ENCODE results near the gene PTPN7. TPM values are rescaled to one million over a fixed set of nuclear protein-coding genes. Genes with fewer than 3 reads are reported as not detected.

PTPN7 gene
- total RNA-seq, 4 donors from 2014 or later: 2.9 to 14.4 (median 4.6) TPM

- TF ChIP-seq CTCF (IDR thresholded peaks at IDR 0.05): no peak
- no peak for DNase-seq (ENCODE audit: low spot score)
- no peak for ATAC-seq (ENCODE audit: low FRiP score)
Observed at GRCh38 chr1:202202500-202203168, 42.2 kb upstream of the PTPN7 start.

GRCh38 chr1:202201971-202202370, 41.6 kb upstream of the PTPN7 start:
- no peak for ATAC-seq (ENCODE audit: low FRiP score)
- TF ChIP-seq CTCF (IDR thresholded peaks at IDR 0.05): no peak
- no peak for DNase-seq (ENCODE audit: low spot score)

- no peak for TF ChIP-seq CTCF (IDR thresholded peaks at IDR 0.05)
- DNase-seq (ENCODE audit: low spot score) (no peak), ATAC-seq (ENCODE audit: low FRiP score) (no peak)
Observed at GRCh38 chr1:202201266-202201665, 40.9 kb upstream of the PTPN7 start.

GRCh38 chr1:202200669-202201068, 40.3 kb upstream of the PTPN7 start:
- DNase-seq (ENCODE audit: low spot score) (no peak), ATAC-seq (ENCODE audit: low FRiP score) (no peak)
- TF ChIP-seq CTCF (IDR thresholded peaks at IDR 0.05): no peak

GRCh38 chr1:202200112-202200548, 39.7 kb upstream of the PTPN7 start:
- no peak for DNase-seq (ENCODE audit: low spot score)
- no peak for TF ChIP-seq CTCF (IDR thresholded peaks at IDR 0.05)
- peak; percentile 72 for ATAC-seq (ENCODE audit: low FRiP score)

- no peak for ATAC-seq (ENCODE audit: low FRiP score)
- no peak for DNase-seq (ENCODE audit: low spot score)
- no peak for TF ChIP-seq CTCF (IDR thresholded peaks at IDR 0.05)
Observed at GRCh38 chr1:202199040-202199889, 38.9 kb upstream of the PTPN7 start.
